K562 (cell line): ENCODE results near the gene APOL4.

Experiments used
- ARHGAP35 ChIP-seq: fragments of 450-650 bp; IDR thresholded peaks from 2 replicates; pipeline ENCODE4 v1.6.1; 2018; ENCODE audit not compliant: partially characterized antibody
- CBX3 ChIP-seq, 2 experiments: IDR thresholded peaks; 1 replicate in 1 of 2; 2 replicates in 1 of 2; pipeline ENCODE4 v1.6.1; 2012; ENCODE audit warnings: inconsistent platforms in 2 of 2, low read length in 2 of 2, borderline replicate concordance in 1 of 2, control low read depth in 1 of 2
- EP300 ChIP-seq: IDR thresholded peaks from 2 replicates; pipeline ENCODE4 v1.6.1; 2012; ENCODE audit warnings: low read length, improper control_type of control experiment
- GTF2A2 ChIP-seq: IDR thresholded peaks from 2 replicates; pipeline ENCODE4 v1.6.1; 2016; ENCODE audit warnings: mild to moderate bottlenecking, missing genetic modification characterization, missing compliant biosample characterization
- KDM1A ChIP-seq, 2 experiments: fragments of 450-650 bp; IDR thresholded peaks; 2 replicates each; pipeline ENCODE4 v1.6.1; 2016; ENCODE audit warnings: mild to moderate bottlenecking in 2 of 2
- POLR2AphosphoS2 ChIP-seq: IDR thresholded peaks from 2 replicates; pipeline ENCODE4 v1.6.1; 2012; ENCODE audit warnings: low read length, improper control_type of control experiment
- POLR2AphosphoS5 ChIP-seq: IDR thresholded peaks from 2 replicates; pipeline ENCODE4 v1.6.1; 2011; ENCODE audit warnings: mild to moderate bottlenecking, low read depth, low read length, moderate library complexity; ENCODE audit not compliant: control insufficient read depth, insufficient read depth
- TAF15 ChIP-seq: fragments of 200-400 bp; formaldehyde crosslinking; IDR thresholded peaks from 2 replicates; pipeline ENCODE4 v1.6.1; 2017; ENCODE audit warnings: mild to moderate bottlenecking, low read depth, low read length, moderate library complexity
- ZNF232 ChIP-seq: sonication (generic); formaldehyde crosslinking; IDR thresholded peaks from 2 replicates; pipeline ENCODE4 v1.8.0; 2022; ENCODE audit warnings: mild to moderate bottlenecking, missing genetic modification reagents
- TF ChIP-seq, protein P1 (sequence below), 3 experiments: IDR thresholded peaks in 2 of 3; conservative IDR thresholded peaks in 1 of 3; 2 replicates each; pipeline ENCODE4 v1.5.1; 2011 to 2012; ENCODE audit warnings: low read length in 3 of 3, mild to moderate bottlenecking in 3 of 3, control low read depth in 2 of 3, improper control_type of control experiment in 1 of 3, inconsistent platforms in 1 of 3, low read depth in 1 of 3, mixed read lengths in 1 of 3, moderate library complexity in 1 of 3; ENCODE audit not compliant: insufficient read depth in 2 of 3

DNA sequence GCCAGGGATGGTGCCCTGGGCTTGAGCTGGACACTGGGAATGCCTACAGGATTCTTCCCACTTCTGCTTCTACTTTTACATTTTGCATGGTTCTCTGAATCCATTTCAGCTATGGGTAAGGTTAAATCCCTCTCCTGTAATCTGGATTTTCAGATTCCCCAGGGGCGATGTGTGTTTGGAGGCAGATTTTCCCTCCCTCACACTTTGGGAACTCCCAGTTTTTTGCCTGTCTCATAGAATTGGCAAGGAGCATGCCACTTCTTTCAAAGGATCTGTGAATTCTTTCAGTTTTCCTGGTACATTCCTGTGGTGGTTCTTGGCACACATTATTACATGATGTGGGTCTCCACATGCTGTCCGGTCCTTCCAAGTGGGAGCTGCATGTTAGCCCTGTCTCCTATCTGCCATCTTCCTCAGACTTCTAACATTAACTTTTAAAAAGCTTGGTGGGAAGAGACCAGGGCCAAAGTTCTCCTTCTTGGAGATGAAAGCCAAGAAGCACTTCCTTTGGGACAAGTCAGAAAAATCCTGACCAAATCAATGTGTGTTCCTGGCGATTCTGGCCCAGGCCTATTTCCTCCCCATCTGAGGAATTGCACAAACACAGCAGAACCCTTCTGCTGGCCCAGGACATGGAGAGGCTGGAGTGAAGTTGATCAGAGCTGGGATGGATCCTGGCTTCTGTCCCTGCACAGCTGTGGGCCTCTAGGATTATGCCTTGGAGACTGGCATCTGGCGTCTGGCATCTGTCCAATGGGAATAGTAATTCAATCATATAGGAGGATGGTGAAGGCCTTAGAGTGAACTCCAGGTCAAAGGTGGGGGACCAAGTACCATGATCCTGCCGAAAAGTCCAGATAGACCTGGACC, 43.1 kb upstream of the APOL4 start:
- no peak for TF ChIP-seq POLR2AphosphoS5
- TF ChIP-seq EP300 = no peak
- no peak for TF ChIP-seq ARHGAP35
- no peak for TF ChIP-seq CBX3 (IDR thresholded peaks at IDR 0.05; ENCODE audit: borderline replicate concordance in 1 of 2, low read length in 2 of 2)
- TF ChIP-seq KDM1A (IDR thresholded peaks at IDR 0.05) = no peak
- no peak for TF ChIP-seq POLR2AphosphoS2
- TF ChIP-seq ZNF232 = no peak
- no peak for TF ChIP-seq TAF15
- TF ChIP-seq GTF2A2 (tag) = no peak
- TF ChIP-seq, protein P1, sequence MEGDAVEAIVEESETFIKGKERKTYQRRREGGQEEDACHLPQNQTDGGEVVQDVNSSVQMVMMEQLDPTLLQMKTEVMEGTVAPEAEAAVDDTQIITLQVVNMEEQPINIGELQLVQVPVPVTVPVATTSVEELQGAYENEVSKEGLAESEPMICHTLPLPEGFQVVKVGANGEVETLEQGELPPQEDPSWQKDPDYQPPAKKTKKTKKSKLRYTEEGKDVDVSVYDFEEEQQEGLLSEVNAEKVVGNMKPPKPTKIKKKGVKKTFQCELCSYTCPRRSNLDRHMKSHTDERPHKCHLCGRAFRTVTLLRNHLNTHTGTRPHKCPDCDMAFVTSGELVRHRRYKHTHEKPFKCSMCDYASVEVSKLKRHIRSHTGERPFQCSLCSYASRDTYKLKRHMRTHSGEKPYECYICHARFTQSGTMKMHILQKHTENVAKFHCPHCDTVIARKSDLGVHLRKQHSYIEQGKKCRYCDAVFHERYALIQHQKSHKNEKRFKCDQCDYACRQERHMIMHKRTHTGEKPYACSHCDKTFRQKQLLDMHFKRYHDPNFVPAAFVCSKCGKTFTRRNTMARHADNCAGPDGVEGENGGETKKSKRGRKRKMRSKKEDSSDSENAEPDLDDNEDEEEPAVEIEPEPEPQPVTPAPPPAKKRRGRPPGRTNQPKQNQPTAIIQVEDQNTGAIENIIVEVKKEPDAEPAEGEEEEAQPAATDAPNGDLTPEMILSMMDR (IDR thresholded peaks at IDR 0.05 in 2 of 3, conservative IDR thresholded peaks at IDR 0.05 in 1 of 3; ENCODE audit: insufficient read depth in 2 of 3, low read depth in 1 of 3, low read length in 3 of 3) = no peak
